Heart right ventricle (tissue), 16 donors: ENCODE data around the gene PCSK2. TPM values are rescaled to one million over a fixed set of nuclear protein-coding genes. Genes with fewer than 3 reads are reported as not detected.

Source experiments
- ATAC-seq, 8 donors: fragments of 200-7000 bp; cut with Tn5 transposase; one replicate each; pipeline ENCODE4 v1.9.1; 2020; ENCODE audit warnings: mild to moderate bottlenecking in 8 of 8, moderate library complexity in 8 of 8, moderate number of reproducible peaks in 1 of 8
- DNase-seq, 2 donors: peaks; one replicate each; pipeline ENCODE4 v3.0.0-alpha.2; 2020
- H3K27ac ChIP-seq, 10 donors: fragments of 200-600 bp; sonication (generic) in 2 of 10; one replicate each; pipeline versions ENCODE4 v1.5.0 to v1.8.0; 2020 to 2022; ENCODE audit warnings: mild to moderate bottlenecking in 3 of 10
- H3K27me3 ChIP-seq, 7 donors: fragments of 200-600 bp; one replicate each; pipeline ENCODE4 v1.8.0; 2021 to 2022; ENCODE audit warnings: mild to moderate bottlenecking in 2 of 7
- H3K36me3 ChIP-seq, 9 donors: fragments of 200-600 bp; sonication (generic) in 1 of 9; one replicate each; pipeline versions ENCODE4 v1.5.0 to v1.8.0; 2020 to 2022; ENCODE audit warnings: mild to moderate bottlenecking in 2 of 9
- H3K4me1 ChIP-seq, 9 donors: fragments of 200-600 bp; sonication (generic) in 1 of 9; one replicate each; pipeline versions ENCODE4 v1.5.0 to v1.8.0; 2020 to 2022; ENCODE audit warnings: mild to moderate bottlenecking in 4 of 9
- H3K4me3 ChIP-seq, 10 donors: fragments of 200-600 bp; sonication (generic) in 2 of 10; one replicate each; pipeline versions ENCODE4 v1.5.0 to v1.8.0; 2020 to 2022; ENCODE audit warnings: mild to moderate bottlenecking in 7 of 10, moderate library complexity in 2 of 10
- H3K9me3 ChIP-seq, 11 donors: fragments of 200-600 bp in 10 of 11; sonication (generic) in 2 of 11; one replicate each; pipeline versions ENCODE4 v1.5.0 to v1.8.0; 2013 to 2022; ENCODE audit warnings: mild to moderate bottlenecking in 2 of 11, control low read depth in 1 of 11, moderate library complexity in 1 of 11
- WGBS, 2 donors: extraction: QIAGEN DNeasy Blood & Tissue Kit; methylation state at CpG; one replicate each; pipeline ENCODE4 v1.1.7; 2013; ENCODE audit warnings: inconsistent platforms in 1 of 2; 5-methylcytosine and 5-hydroxymethylcytosine counted together
- intact Hi-C, 10 donors: fragments of 100-400 bp; cut with DNase I; formaldehyde crosslinking; loops; one replicate each; pipeline versions ENCODE4 v1.11.1 to v1.14.2; 2022
- polyA plus RNA-seq, 2 donors: library from polyadenylated mRNA; stranded (reverse); fragments of 200-250 nt; gene quantifications; one replicate each; pipeline ENCODE4 v1.2.3, GENCODE V29; 2013
- total RNA-seq, 10 donors: library from RNA; stranded (reverse); fragmentation: NEBNext Ultra II Directional in 3 of 10; extraction: Animal tissue kit (Norgen Biotek cat#: 25700) in 3 of 10; gene quantifications; one replicate each; pipeline versions ENCODE4 v1.2.1 to v1.2.4, GENCODE V29; 2021 to 2023
- TF ChIP-seq, protein P1 (sequence below), 9 donors: fragments of 200-600 bp; sonication (generic) in 2 of 9; IDR thresholded peaks; one replicate each; pipeline versions ENCODE4 v1.5.0 to v1.8.0; 2021 to 2022; ENCODE audit warnings: antibody characterized with exemption in 9 of 9, mild to moderate bottlenecking in 5 of 9, moderate library complexity in 1 of 9
- donor health status: Arrhythmogenic right ventricular cardiomyopathy.
- donor health status: ischemic (EF 13 %, LVEDD 7.1; RV severe dilation, severe dysfunction).
- donor health status: healthy with polysubstance abuse.
- donor health status: DM: no; HTN: yes; CAD: no.
- donor health status: DM: no; HTN: no; CAD: no.
- donor health status: ischemic (EF 25% LVEDD 6.9; RV normal size, moderate dysfunction).
- donor health status: ischemic (EF 25% LVEDD 5.7; RV mildly dilated, moderate dysfunction).
- donor health status: healthy.
- donor health status: DM: yes; HTN: yes; CAD: no.
- donor health status: Ischemic cardiomyopathy.
- donor health status: ischemic (EF 35%, LVEDD 5.7; RV mildly dilated, moderate dysfunction).
- donor health status: nonischemic (EF 11% LVEDD 7.7; RV severe dilation, severe dysfunction).
- donor health status: DM: yes; HTN: yes; CAD: no.
- donor health status: PGD.
- donor health status: ischemic (EF 29% LVEDD 5.4; RV normal size, mild dysfunction).
- donor health status: nonischemic (EF 23%, LVEDD 6.1; RV moderate dilation, normal function).

The PCSK2 gene
- total and polyA plus RNA-seq, 12 donors: 0.09 to 1.4 (median 0.66) TPM; not detected in 1

DNA sequence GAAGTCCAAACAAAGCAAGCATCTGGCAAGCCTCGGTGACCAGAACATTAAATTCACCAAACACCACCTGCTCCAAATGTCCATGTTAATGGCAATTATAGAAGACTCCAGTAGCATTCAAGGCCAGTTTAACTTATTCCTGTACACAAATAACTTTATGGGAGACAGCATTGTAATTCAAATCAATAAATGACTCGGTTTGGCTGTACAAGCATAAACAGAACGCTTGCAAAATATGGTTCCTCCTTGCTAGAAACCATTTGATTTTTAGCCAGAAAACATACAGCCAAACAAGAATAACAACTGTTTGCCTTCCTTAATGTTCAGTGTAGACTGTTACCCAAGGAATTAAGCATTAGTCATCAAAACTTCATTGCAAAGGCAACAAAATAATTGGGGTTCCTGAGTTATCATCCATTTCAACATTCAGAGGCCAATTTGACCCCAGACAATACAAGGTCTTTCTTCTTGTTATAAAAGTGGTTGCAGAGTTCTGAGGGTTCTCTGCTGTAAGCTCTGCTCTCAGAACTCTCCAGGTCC lies 179.3 kb downstream of the PCSK2 start:
- ATAC-seq (no peak), DNase-seq (no peak)
- H3K4me3 ChIP-seq: no peak overlapping the region
- 84 to 90% methylated on average over 3 of the region's 3 CpGs for WGBS, 2 donors
- H3K4me1 ChIP-seq: no peaks in the 10 kb centered on the region
- peaks cover 0 to 5% (median 0%) of the 10 kb centered on the region in 11 donors for H3K9me3 ChIP-seq
- no peak overlapping the region for H3K27ac ChIP-seq
- intact Hi-C loops: no loop called here
- TF ChIP-seq, protein P1, sequence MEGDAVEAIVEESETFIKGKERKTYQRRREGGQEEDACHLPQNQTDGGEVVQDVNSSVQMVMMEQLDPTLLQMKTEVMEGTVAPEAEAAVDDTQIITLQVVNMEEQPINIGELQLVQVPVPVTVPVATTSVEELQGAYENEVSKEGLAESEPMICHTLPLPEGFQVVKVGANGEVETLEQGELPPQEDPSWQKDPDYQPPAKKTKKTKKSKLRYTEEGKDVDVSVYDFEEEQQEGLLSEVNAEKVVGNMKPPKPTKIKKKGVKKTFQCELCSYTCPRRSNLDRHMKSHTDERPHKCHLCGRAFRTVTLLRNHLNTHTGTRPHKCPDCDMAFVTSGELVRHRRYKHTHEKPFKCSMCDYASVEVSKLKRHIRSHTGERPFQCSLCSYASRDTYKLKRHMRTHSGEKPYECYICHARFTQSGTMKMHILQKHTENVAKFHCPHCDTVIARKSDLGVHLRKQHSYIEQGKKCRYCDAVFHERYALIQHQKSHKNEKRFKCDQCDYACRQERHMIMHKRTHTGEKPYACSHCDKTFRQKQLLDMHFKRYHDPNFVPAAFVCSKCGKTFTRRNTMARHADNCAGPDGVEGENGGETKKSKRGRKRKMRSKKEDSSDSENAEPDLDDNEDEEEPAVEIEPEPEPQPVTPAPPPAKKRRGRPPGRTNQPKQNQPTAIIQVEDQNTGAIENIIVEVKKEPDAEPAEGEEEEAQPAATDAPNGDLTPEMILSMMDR (IDR thresholded peaks at IDR 0.05): no peak
- peaks cover 0 to 17% (median 9%) of the 10 kb centered on the region in 7 donors for H3K27me3 ChIP-seq
- no peaks in the 10 kb centered on the region for H3K36me3 ChIP-seq

- intact Hi-C loops: no loop called here
- Histone ChIP-seq H3K4me1 (no peaks in the 10 kb centered on the region), H3K4me3 (no peak overlapping the region), H3K9me3 (no peaks in the 10 kb centered on the region), H3K27me3 (peaks cover 0 to 19% (median 8%) of the 10 kb centered on the region in 7 donors), H3K27ac (no peak overlapping the region), H3K36me3 (no peaks in the 10 kb centered on the region)
- ATAC-seq (no peak), DNase-seq (no peak)
- TF ChIP-seq, protein P1 (IDR thresholded peaks at IDR 0.05): no peak
- WGBS, 2 donors: 53 to 55% methylated on average over 5 of the region's 5 CpGs
Observed at GRCh38 chr20:17407550-17407949, 180.7 kb downstream of the PCSK2 start.

GRCh38 chr20:17417225-17417624 lies 190.4 kb downstream of the PCSK2 start:
- peaks cover 0 to 16% (median 3%) of the 10 kb centered on the region in 7 donors for H3K27me3 ChIP-seq
- no peak for ATAC-seq
- TF ChIP-seq, protein P1 (IDR thresholded peaks at IDR 0.05): no peak
- DNase-seq: no peak
- WGBS, 2 donors: 90% methylated on average over 3 of the region's 3 CpGs
- intact Hi-C loops: no loop called here
- no peak overlapping the region for H3K4me3 ChIP-seq
- H3K4me1 ChIP-seq: no peaks in the 10 kb centered on the region
- H3K9me3 ChIP-seq: peaks cover 0 to 27% (median 0%) of the 10 kb centered on the region in 11 donors
- no peak overlapping the region for H3K27ac ChIP-seq
- no peaks in the 10 kb centered on the region for H3K36me3 ChIP-seq

DNA sequence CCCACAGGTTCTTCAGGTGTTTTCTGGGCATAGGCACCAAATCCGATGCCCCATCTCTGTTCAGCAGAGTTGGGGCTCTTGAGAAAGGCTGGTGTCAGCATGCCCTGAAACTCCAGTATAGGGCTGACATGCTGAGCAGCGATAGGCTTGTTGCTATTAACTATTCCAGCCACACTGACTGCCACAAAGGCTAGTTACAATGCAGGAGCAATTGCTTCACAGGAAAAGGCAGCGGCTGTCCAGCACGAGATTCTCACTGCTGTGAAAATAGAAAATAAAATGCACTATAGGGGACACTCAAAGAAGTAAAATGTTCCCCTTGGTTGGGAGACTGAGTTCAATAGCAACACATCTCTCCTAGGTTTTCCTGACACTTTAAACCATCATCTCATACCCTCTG lies 191.9 kb downstream of the PCSK2 start:
- no peak for DNase-seq

More for the DNA sequence above, 191.9 kb downstream of the PCSK2 start:
- no peaks in the 10 kb centered on the region for H3K36me3 ChIP-seq
- TF ChIP-seq, protein P1 (IDR thresholded peaks at IDR 0.05): no peak
- H3K27ac ChIP-seq: no peak overlapping the region
- peaks cover 0 to 17% (median 3%) of the 10 kb centered on the region in 7 donors for H3K27me3 ChIP-seq
- no peak overlapping the region for H3K4me3 ChIP-seq
- intact Hi-C loops: no loop called here
- no peaks in the 10 kb centered on the region for H3K4me1 ChIP-seq
- H3K9me3 ChIP-seq: peaks cover 0 to 22% (median 0%) of the 10 kb centered on the region in 11 donors
- no peak for ATAC-seq
- WGBS, 2 donors: 50 to 61% methylated on average over 4 of the region's 4 CpGs
